Coronary artery (tissue), 2 donors: ENCODE data around the gene FGF19.

Experiments used
- DNase-seq: peaks from one replicate; pipeline ENCODE4 v3.0.0-alpha.2; 2017; ENCODE audit warnings: low spot score
- H3K27ac ChIP-seq, 2 donors: fragments of 200-600 bp; sonication (generic); one replicate each; pipeline ENCODE4 v1.5.1; 2016 to 2019
- H3K4me3 ChIP-seq: fragments of 200-600 bp; sonication (generic); 2 replicates; pipeline ENCODE4 v1.5.1; 2016; ENCODE audit warnings: mild to moderate bottlenecking, moderate library complexity
- TF ChIP-seq, protein P1 (sequence below): fragments of 200-600 bp; sonication (generic); IDR thresholded peaks from one replicate; pipeline ENCODE4 v1.5.1; 2019; ENCODE audit warnings: antibody characterized with exemption

Gene FGF19

GRCh38 chr11:69686856-69687255 lies 17.0 kb downstream of the FGF19 start:
- Histone ChIP-seq H3K4me3 (no peak overlapping the region), H3K27ac (no peak overlapping the region)
- TF ChIP-seq, protein P1, sequence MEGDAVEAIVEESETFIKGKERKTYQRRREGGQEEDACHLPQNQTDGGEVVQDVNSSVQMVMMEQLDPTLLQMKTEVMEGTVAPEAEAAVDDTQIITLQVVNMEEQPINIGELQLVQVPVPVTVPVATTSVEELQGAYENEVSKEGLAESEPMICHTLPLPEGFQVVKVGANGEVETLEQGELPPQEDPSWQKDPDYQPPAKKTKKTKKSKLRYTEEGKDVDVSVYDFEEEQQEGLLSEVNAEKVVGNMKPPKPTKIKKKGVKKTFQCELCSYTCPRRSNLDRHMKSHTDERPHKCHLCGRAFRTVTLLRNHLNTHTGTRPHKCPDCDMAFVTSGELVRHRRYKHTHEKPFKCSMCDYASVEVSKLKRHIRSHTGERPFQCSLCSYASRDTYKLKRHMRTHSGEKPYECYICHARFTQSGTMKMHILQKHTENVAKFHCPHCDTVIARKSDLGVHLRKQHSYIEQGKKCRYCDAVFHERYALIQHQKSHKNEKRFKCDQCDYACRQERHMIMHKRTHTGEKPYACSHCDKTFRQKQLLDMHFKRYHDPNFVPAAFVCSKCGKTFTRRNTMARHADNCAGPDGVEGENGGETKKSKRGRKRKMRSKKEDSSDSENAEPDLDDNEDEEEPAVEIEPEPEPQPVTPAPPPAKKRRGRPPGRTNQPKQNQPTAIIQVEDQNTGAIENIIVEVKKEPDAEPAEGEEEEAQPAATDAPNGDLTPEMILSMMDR: no peak
- no peak for DNase-seq

DNA sequence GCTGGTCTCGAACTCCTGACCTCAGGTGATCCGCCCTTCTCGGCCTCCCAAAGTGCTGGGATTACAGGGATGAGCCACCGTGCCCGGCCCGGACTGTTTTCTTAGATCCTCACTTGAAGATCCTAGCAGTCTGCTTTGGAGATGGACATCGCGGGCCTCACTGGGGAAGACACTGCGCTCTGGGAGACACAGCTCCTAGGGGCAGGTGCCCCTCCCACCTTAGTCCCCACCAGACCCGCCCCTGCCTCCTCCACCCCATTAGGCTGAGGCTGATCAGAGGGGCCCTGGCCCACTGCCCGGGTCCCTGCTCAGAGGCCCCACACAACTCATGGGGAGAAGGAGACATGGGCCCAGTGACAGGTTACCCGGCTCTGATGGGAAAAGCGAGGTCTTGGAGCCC lies 17.4 kb downstream of the FGF19 start:
- no peak overlapping the region for H3K27ac ChIP-seq
- TF ChIP-seq, protein P1: no peak
- no peak for DNase-seq
- H3K4me3 ChIP-seq: no peak overlapping the region

DNA sequence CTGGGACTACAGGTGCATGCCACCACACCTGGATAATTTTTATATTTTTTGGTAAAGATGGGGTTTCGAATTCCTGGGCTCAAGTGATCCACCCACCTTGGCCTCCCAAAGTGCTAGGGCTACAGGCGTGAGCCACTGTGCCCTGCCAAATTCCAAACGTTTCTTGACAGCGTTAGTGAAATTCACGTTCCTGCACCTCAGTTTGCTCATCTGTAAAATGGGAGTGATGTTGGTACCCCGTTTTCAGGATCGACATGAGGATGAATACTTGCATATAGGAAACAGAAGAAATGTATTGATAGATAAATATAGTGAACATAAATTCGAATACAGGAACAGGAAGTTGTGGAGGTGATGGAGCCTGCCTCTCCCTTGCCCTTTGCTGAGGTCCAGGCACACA lies 18.5 kb downstream of the FGF19 start:
- Histone ChIP-seq H3K27ac (no peak overlapping the region), H3K4me3 (no peak overlapping the region)
- no peak for DNase-seq
- TF ChIP-seq, protein P1: no peak

GRCh38 chr11:69684651-69685050 lies 19.2 kb downstream of the FGF19 start:
- TF ChIP-seq, protein P1: no peak
- Histone ChIP-seq H3K4me3 (no peak overlapping the region), H3K27ac (no peak overlapping the region)
- no peak for DNase-seq

- DNase-seq: no peak
- Histone ChIP-seq H3K4me3 (no peak overlapping the region), H3K27ac (no peak overlapping the region)
- TF ChIP-seq, protein P1: no peak
Observed at GRCh38 chr11:69683764-69684333, 20.0 kb downstream of the FGF19 start.

DNA sequence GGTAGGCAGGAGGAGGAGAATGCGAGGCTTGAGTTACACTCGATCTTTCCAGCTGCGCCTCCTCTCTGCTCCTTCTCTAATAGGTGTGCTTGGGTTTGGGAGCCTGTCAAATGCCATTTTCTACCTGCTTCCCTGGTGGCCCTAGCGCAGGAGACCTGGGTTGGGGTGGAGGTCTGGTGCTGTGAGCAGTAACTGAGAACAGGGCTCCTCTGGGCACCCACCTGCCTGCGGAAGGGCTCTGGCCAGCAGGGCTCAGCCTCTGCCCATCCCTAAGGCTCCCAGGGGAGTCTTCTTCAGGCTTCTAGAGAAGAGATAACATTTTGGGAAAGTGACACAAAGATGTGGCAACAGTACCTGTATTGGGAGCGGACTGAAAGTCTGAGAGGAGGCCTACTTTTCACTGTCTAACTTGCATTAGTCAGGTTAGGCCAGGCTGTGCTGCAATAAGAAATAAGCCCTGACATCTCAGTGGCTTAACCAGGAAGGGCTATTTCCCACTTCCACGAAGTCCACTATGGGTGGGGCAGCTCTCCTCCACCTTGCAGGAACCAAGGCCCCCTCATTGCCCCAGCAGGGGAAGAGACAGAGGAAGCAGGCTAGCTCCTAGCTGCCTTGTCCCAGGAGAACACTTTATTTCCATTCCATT lies 21.0 kb downstream of the FGF19 start:
- TF ChIP-seq, protein P1: no peak
- no peak for DNase-seq
- Histone ChIP-seq H3K4me3 (no peak overlapping the region), H3K27ac (no peak overlapping the region)

DNA sequence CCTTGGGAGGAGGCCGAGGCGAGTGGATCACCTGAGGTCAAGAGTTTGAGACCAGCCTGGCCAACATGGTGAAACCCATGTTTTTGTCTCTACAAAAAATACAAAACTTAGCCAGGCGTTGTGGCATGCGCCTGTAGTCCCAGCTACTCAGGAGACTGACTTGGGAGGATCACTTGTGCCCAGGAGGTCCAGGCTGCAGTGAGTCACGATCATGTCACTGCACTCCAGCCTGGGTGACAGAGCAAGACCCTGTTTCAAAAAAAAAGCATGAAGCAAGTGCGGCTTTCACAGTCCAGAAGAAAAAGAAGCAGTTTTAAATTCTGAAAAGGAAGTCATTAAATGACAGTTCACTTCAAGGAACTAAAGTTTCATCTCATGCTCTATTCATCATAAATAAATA lies 21.6 kb downstream of the FGF19 start:
- no peak overlapping the region for H3K4me3 ChIP-seq
- TF ChIP-seq, protein P1: no peak
- DNase-seq: no peak
- no peak overlapping the region for H3K27ac ChIP-seq
